Stomach (tissue), 4 donors: ENCODE data around the gene PTCHD1.

Experiments used
- POLR2A ChIP-seq, 4 donors: fragments of 450-650 bp; IDR thresholded peaks; one replicate each; pipeline ENCODE4 v1.6.1; 2016; ENCODE audit warnings: antibody characterized with exemption in 4 of 4, control low read depth in 2 of 4, mild to moderate bottlenecking in 1 of 4, moderate library complexity in 1 of 4
- POLR2AphosphoS5 ChIP-seq, 3 donors: sonication (generic); formaldehyde crosslinking; IDR thresholded peaks; one replicate each; pipeline ENCODE4 v1.6.1; 2016; ENCODE audit warnings: antibody characterized with exemption in 3 of 3
- TF ChIP-seq, protein P1 (sequence below), 7 experiments: fragments of 450-650 bp in 4 of 7; fragments of 200-600 bp in 3 of 7; sonication (generic) in 3 of 7; IDR thresholded peaks; one replicate each; pipeline ENCODE4 v1.5.1; 2016 to 2019; ENCODE audit warnings: antibody characterized with exemption in 7 of 7, control low read depth in 2 of 7, mild to moderate bottlenecking in 1 of 7

- TF ChIP-seq, protein P1, sequence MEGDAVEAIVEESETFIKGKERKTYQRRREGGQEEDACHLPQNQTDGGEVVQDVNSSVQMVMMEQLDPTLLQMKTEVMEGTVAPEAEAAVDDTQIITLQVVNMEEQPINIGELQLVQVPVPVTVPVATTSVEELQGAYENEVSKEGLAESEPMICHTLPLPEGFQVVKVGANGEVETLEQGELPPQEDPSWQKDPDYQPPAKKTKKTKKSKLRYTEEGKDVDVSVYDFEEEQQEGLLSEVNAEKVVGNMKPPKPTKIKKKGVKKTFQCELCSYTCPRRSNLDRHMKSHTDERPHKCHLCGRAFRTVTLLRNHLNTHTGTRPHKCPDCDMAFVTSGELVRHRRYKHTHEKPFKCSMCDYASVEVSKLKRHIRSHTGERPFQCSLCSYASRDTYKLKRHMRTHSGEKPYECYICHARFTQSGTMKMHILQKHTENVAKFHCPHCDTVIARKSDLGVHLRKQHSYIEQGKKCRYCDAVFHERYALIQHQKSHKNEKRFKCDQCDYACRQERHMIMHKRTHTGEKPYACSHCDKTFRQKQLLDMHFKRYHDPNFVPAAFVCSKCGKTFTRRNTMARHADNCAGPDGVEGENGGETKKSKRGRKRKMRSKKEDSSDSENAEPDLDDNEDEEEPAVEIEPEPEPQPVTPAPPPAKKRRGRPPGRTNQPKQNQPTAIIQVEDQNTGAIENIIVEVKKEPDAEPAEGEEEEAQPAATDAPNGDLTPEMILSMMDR (IDR thresholded peaks at IDR 0.05), result no peak
- TF ChIP-seq POLR2A (IDR thresholded peaks at IDR 0.05), result no peak
- no peak for TF ChIP-seq POLR2AphosphoS5 (IDR thresholded peaks at IDR 0.05)
These were observed 50.6 kb downstream of the PTCHD1 start for GRCh38 chrX:23385242-23385641.
